HG03025 (cell line): Measurements from ENCODE around the gene PLAGL1.

Experiments used
- ATAC-seq: cut with Tn5 transposase; IDR thresholded peaks from one replicate; pipeline ENCODE4 v1.9.1; 2021; ENCODE audit warnings: mild to moderate bottlenecking, moderate library complexity; ENCODE audit not compliant: unreplicated experiment, low FRiP score

The PLAGL1 gene

DNA sequence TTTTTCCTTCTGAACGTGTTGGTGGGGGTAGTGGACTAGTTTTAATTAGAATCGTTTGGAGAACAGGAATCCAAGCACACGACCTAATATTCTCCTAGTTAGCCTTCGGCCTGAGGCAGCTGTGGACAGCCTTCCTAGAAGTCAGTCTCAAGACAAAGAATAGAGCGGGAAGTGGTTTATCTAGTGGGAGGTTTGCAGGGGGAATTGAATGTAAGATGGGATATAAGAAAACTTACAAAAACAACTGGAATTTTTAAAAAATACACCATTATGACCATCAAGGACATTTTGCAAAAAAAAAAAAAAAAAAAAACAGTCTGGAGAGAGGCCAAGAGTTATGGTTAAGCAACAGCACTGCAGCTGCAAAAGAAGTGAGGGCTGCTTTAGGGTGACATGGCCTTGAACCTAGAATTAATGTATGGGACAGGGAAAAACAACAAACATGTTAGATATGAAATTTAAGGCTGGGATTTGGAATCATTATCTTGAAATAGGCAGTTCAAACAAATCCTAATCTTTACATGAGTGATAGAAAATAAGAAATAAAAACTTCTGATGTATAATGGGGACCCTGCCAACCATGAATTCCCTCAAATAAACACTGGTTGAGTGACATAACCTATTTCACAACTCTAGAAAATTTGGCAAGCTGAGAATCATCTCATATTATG, 40.2 kb downstream of the PLAGL1 start:
- ATAC-seq: no peak

DNA sequence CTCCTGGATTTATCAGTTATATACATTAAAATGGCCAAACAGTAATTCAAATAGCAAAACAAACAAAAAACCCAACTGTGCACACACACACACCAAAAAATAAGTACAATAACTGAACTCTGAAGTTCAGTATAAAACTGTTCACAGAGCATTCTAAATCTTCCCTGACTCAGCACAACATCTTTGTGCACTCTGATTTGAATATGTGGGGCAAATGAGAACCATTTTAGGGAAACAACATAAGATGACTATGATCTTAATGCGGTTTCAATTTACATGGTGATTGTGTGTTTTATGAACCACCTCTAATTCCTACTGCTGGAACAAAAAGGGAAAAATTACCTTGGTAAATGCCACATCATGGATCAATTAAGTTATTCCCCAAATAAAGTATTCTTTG, 41.7 kb downstream of the PLAGL1 start:
- ATAC-seq: no peak

DNA sequence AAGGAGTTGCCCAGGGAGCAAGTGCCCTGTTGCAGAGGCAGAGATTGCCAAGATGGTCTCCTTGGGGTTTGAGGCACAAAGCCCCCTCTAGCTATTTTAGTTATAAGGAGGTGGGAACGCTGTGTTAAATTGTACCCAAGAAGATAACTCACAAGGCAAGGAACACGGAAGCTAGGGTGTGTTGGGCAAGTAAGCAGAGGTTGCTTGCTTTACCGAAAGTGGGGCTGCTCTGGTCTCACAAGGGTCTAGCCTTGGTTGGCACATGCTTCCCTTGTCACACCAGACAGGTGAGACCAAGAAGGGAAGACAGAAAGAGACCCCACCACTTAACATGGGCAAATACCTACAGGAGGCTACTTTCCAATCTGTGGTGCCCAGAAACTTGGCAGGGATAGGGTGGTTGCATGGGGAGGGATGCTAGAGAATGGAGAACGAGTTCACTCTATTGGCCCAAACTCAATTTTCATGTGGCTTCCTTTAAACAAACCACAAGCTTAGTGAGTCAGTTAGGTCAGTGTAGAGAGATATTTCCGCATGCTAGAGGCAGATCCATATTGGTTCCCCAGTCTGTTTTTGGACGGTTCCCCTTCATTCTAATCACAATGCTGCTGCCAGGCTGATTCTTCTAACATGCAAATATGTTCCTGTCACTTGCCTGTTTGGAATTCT, 42.4 kb downstream of the PLAGL1 start:
- ATAC-seq: no peak

DNA sequence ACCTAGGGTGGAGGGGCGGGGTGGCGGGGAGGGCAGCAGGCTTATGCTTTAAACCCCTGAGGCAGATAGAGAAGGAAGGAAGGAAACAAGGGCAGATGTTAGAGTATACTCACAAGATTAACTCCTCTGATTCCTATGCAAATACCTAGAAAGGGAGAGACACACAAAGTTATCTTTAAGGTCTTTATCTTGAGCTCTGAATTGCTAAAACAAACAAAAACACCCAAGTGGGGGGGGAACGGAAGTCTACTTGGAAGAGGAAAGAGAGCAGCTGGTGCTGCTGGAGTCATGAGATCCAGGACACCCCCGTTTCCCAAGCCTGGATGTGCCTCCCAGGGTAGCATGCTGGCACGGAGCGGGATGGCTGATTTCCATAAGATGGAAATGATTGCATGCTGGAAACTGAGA, 43.4 kb downstream of the PLAGL1 start:
- ATAC-seq: no peak

DNA sequence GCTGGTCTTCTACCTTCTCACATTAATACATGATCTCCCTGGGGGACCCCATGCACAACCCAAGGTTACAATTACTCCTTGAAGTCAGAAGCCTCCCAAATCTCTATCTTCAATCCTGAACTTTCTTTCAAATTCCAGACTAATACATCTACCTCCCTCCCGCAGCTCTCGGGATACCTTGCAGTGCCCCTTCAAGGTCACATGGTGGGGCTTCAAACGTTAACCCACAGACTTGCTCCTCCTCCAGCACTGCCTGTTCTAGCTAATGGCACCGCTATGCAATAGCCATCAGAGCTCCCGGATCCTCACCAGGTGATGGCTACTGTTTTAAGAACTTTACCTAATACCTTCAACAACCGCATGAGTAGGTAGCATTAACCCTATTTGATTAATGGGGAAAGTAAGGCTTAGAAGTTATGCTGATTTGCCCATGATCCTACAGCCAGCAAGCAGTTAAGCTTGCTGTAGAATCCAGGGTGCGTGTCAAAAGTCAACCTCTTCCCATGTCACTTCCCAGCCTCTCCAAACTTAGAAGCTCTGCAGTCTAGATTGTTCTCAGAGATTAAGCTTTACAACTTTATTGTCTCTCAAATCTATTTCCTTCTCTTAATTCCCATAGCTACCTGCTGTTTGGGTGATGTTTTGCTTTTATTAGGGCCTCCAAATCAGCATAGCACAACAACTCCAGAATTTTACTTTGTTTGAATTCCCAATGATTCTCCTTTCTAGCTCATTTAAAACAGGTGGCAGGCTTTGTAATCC, 44.7 kb downstream of the PLAGL1 start:
- no peak for ATAC-seq

DNA sequence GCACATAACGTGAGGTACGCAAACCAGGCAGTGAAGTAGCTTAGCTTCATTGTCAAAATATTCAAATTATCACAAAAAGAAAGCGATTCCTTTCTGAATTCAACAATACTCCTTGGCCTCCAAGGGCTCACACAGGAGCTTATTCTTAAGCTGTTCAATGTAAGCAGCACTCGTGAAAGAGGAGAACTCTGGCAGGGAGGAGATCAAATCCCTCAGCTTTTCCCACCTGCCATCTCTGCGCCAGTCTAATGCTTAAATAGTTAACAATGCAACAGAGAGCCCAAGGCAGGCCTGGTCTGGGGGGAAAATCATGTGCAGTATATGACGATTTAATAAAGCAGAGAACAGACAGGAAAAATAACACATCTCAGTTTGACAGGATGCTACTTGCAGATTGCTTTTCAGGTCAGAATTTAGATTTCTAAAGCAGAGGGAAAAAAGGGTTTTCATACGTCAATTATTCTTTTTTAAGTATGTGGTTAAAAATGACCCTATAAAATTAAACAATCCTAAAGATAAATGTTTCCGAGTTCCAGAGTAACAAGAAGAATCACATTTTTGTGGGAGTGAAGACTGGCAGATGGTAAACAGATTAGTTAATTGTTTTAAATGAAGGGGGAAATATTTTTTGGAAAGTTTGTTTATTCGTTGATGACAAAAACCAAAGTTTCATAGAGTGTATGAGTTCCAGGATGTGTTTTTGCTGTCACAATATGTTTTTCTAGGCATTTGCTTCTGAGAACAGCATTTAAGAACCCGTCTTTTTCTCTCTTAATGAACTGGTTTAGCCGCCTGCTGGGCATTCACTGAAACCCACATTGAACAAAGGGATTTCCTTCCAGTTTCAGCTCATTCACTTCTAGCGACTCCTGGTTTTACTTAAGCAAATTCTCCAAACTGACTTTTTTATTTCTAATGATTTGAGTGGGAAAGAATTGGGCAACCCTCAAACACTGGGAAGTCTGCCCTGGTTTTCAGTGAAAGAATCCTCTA, 45.9 kb downstream of the PLAGL1 start:
- no peak for ATAC-seq

DNA sequence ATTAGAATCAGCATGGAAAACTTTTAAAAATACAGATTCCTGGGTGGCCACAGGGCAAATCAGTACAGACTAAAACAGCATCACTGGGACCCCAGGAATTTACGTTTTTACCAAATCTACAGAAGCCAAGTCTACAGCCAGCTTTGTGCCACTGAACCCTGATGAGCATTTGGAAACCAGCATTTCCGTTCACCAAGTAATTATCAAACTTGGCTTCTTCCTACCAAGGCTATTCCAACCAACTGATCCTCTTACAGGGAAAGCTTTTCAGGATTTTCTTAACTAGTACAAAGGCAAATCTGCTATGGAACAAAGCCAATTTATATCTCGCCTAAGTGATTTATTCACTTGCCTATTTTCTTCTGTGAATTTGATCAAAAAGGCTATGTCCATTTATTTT, 47.0 kb downstream of the PLAGL1 start:
- no peak for ATAC-seq

DNA sequence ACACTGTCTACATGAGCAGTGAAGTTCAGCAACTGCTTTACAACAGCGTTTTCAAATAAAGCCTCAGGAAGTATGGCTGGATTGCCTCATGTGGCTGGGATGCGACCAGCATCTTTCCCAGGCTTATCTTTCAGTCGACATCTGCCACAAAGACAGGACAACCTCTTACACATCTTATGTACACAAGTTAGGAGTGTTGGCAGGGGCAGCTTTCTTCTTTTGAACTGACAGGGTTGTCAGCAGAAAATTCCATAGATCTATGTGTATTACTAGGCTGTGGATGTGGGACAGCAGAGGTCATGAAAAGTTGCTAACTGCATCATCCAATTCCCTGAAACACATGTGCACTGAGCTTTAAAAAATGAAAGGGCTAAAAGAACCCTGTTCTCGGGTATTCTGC, 48.1 kb downstream of the PLAGL1 start:
- no peak for ATAC-seq

DNA sequence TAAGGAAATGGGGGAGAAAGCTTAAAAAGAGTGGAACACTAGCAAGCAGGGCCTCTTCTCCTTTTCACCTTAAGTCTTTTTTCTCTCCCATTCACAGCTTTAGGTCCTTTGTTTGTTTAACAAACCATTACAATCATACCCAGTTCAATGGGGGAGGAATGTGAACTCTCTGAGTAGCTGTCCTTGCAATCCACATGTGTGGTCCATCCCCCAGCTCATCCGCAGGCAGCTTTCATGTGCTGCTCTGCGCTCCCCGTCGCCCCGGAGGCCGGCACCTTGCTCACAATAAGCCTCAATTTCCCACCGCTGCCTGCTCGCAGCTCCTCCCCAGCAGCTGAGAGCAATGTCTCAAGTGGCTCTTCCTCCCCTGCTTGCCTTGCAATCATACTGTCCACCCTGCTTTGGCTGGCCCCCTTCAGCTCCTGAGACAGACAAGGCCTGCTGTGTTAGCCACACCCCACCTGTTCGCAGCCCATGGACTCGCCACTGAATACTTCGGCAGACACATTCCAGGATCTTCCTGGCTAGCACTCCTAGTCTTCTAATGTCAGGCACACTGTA, 49.1 kb downstream of the PLAGL1 start:
- ATAC-seq: no peak

DNA sequence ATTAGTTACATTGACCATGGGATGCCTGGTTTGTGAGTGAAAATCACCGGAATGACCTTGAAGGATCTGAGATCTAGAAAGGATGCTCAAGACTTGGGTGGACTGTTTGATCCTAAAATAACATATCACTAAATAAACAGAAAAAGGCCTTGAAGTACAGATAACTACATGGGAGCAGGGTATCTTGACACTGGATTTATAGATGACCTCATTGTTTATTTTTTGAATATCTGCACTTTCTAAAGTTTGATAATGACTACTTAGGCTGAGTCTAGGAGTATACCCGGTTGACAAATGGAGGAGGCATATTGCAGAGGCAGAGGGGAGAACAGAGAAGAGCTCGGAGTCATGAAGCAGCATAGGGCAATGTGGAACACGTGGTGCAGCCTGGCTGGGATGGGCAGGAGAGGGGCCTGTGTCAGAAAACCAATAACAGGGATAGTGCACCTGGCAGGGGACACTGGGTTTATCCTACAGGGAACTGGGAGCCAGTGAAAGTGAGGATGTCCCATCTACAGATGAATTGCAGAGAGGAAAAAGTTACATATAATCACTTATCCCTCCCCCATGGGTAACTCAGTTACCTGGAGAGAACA, 50.3 kb downstream of the PLAGL1 start:
- ATAC-seq: no peak

DNA sequence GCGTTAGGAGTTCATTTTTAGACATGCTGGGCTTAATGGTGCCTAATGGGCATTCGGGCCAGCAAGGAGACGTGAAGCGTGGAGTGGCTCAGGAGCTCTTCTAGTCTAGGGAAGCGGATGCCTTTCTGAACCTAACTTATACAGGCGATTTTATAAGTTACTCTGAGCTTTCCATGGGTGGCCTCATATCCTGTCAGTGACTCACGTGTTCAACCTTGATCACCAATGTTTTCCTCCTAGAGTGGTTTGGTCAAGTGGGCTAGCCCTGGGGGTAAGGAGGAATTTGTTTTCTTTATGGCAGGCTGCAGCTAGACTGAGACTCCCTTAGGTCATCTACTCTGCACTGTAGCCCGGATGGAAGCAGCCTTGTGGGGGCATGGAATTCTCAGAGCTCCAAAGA, 52.1 kb downstream of the PLAGL1 start:
- ATAC-seq: no peak

DNA sequence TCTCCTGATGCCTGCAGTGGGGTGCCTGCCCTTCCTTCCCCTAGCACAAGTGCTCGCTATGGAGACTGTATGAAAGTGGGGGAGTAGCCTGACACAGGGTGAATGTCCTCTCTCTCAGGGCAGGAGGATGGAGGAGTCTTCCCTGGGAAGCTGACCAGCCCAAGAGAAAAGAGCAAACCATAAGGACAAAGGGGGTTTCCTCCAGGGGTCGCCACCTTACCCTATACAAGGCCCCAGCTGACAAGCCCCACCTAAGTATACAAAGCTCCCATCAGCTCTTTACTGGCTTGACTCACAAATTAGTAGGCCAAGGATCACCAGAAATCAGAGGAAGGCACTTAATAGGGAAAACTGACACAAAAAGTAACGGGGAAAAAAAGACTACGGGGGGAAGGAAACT, 54.1 kb downstream of the PLAGL1 start:
- ATAC-seq: no peak

DNA sequence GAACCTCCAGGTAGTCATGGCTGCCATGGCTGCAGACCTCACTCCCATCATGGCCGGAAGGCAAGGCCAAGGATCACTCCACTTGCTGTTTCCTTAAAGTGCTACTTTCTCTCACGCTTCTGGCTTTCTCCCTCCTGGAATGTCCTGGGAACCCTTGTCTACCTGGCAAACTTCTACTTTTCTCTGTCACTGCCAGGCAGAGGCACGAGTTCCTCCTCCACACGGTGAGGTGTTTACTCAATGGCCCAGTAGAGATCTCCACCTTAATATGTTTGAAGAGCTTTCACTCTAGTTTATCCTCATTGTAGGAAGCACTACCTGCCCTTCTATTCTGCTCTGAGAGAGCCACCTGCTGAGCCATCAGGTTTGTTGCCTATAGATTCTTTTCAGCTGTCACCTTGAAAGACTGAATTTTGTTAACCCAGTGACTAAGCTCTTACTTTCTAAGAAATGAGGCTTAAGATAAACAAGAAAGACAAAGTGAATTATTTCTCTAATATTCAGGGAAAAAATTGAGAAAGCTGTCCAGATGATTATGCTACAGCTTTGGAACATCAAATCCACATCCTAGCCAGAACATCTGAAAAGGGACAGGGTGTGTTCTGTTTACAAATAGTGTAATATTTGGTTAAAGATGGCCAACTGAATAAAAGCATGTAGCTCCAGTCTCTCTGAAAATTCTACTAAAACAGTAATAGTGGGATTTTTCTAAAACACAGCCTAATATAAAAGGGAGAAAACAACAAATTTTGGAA, 54.9 kb downstream of the PLAGL1 start:
- no peak for ATAC-seq

DNA sequence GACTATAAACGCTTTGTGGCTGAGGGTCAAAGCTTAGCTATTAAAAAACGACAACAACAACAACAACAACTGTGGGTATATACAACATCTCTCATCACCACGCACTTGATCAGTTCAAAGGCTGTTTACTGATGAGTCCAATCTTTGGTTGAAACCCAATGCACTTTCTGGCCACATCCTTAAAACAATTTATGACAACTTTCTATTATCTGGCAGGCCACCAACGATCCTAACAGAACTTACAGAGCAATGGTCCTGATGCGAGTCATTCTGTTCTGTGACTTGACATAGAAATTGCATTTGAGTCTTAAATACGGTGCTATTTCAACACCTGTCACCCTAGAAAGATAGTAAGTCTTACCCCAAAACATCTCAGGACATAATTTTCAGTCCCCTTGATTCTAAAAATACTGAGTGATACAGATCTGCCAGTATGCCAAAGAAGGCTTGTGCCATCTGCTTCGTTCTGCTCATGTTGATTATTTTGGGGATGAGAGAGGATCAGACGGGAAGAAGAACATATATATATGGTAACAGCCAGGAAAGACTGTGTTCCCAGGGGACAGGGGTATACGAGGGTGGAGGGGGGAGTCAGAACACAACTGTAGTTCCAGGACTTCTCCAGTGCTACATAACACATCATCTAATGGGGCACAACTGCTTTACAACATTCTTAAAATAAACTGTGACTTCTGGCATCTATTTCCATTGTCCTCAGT, 55.8 kb downstream of the PLAGL1 start:
- no peak for ATAC-seq

DNA sequence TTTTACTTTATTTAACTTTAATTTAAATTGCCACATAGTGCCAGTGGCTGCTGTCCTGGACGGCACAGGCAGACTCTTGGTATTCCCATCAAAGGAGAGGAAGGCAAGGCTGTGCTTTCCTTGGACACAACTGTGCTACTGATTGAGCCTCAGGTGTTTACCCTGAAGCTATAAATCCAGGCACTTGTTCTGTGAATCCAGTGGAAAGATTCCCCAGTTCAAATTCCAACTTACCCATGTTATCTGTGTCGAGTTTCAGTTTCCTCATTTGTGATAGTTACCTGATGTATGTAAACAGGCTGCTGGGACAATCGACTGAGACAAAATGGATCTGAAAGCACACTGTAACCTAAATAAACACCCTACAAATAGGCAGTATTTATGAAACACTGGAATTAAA, 57.2 kb downstream of the PLAGL1 start:
- ATAC-seq: no peak

DNA sequence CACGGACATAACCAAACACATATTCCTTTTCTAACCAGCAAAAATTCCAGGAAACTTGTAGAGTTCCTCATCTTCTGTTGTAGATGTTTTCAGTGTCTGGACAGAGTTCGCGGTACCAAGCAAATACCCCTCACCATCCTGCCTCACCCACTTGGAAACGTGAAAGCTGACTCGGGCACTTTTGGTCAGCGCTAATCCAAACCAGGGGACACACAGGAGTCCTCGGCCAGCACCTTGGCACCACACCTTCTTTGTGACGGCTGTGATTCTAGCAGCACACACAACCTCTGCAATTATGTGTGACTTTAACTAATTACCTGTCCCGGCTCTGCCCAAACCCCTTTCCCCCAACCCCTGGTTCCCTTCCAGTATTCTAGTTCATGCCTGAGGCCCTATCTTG, 58.1 kb downstream of the PLAGL1 start:
- no peak for ATAC-seq

DNA sequence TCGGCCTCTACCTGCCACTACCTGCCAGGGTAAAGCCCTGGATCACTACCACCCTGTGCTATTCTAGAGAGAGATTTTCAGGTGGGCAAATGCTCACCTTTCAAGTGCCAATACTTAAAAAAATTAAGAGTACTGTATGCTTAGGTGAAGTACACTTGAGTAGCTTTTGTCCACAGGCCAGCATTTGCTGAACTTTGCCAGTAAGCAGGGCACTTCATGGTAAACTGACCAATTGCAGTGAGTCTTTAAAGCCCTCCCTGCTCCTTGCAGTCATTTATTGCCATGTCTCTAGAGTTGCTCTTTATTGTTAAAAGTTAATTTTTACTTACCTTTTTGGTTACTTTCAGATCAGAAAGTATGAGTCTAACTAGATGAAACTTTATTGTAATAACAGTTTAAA, 58.5 kb downstream of the PLAGL1 start:
- ATAC-seq: no peak

DNA sequence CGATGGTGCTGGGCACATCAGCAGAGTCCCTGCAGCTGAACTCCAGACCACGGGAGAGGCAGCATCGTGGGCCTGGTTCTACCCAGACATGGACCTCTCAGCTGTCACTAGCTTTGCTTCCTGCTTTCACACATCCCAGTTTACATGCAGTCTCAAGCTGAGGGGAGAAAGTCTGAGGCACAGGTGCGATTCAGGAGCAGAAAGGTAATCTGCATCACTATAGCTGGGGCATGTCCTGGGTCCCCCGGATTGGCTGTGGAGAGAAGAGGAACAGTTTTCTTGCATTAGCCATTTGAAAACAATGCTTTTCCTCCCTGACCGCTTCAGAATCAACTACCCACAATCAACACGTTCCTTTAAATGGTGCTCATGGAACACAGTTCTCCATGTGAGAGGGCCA, 59.9 kb downstream of the PLAGL1 start:
- ATAC-seq: no peak
